SK-N-SH (cell line): Measurements from ENCODE around the gene NOL7. TPM values are rescaled to one million over a fixed set of nuclear protein-coding genes. Genes with fewer than 3 reads are reported as not detected.

Experiments
- CTCF ChIA-PET: fragments of 300-600, 350-600 bp; formaldehyde crosslinking; extraction: SDS; loops from one replicate; lab custom pipeline; 2021; lab: Yijun Ruan, JAX
- POLR2A ChIA-PET: fragments of 350-600 bp; sonication (Branson Sonifier 250); formaldehyde crosslinking; extraction: SDS; loops from one replicate; lab custom pipeline; 2020; ENCODE audit warnings: antibody characterized with exemption, inconsistent platforms; lab: Yijun Ruan, JAX
- DNase-seq: peaks from one replicate; pipeline ENCODE4 v3.0.0; 2012
- H2AFZ ChIP-seq: fragments of 200-600 bp; sonication (generic); 2 replicates; pipeline ENCODE4 v1.8.1; 2016; ENCODE audit warnings: antibody characterized with exemption, mild to moderate bottlenecking, low read depth
- H3F3A ChIP-seq: fragments of 200-600 bp; sonication (generic); replicated peaks from 2 replicates; pipeline ENCODE3; 2016; ENCODE audit warnings: antibody characterized with exemption, mild to moderate bottlenecking; ENCODE audit not compliant: insufficient read depth
- H3K27ac ChIP-seq, 2 experiments: fragments of 200-500 bp in 1 of 2; fragments of 200-600 bp in 1 of 2; sonication (Bioruptor generic) in 1 of 2; sonication (generic), shearing (Covaris generic) in 1 of 2; 2 replicates each; pipeline versions ENCODE4 v1.5.1 to v1.6.1; 2014 to 2016; ENCODE audit warnings: low read depth in 2 of 2, inconsistent platforms in 1 of 2, low read length in 1 of 2, mild to moderate bottlenecking in 1 of 2, mixed read lengths in 1 of 2
- H3K27me3 ChIP-seq: fragments of 200-600 bp; sonication (generic), shearing (Covaris generic); 2 replicates; pipeline ENCODE4 v1.6.1; 2016; ENCODE audit warnings: mixed run types; ENCODE audit not compliant: insufficient read depth
- H3K36me3 ChIP-seq, 2 experiments: fragments of 200-500 bp in 1 of 2; fragments of 200-600 bp in 1 of 2; sonication (Bioruptor generic) in 1 of 2; sonication (generic) in 1 of 2; replicated peaks in 1 of 2; 2 replicates each; pipeline versions ENCODE3 to v1.5.1; 2014 to 2016; ENCODE audit warnings: low read length in 1 of 2, mild to moderate bottlenecking in 1 of 2; ENCODE audit not compliant: insufficient read depth in 2 of 2, control insufficient read depth in 1 of 2
- H3K4me1 ChIP-seq, 2 experiments: fragments of 200-500 bp in 1 of 2; fragments of 200-600 bp in 1 of 2; sonication (Bioruptor generic) in 1 of 2; sonication (generic), shearing (Covaris generic) in 1 of 2; 2 replicates each; pipeline versions ENCODE4 v1.5.1 to v1.6.1; 2014 to 2016; ENCODE audit warnings: low read depth in 1 of 2, low read length in 1 of 2, mixed run types in 1 of 2; ENCODE audit not compliant: insufficient read depth in 2 of 2, control insufficient read depth in 1 of 2
- H3K4me2 ChIP-seq: fragments of 200-600 bp; sonication (generic), shearing (Covaris generic); 2 replicates; pipeline ENCODE4 v1.6.1; 2017; ENCODE audit warnings: mixed run types
- H3K4me3 ChIP-seq, 2 experiments: fragments of 200-500 bp in 1 of 2; fragments of 200-600 bp in 1 of 2; sonication (Bioruptor generic) in 1 of 2; sonication (generic), shearing (Covaris generic) in 1 of 2; 2 replicates each; pipeline versions ENCODE4 v1.5.1 to v1.8.1; 2014 to 2016; ENCODE audit warnings: low read depth in 2 of 2, inconsistent platforms in 1 of 2, low read length in 1 of 2, mild to moderate bottlenecking in 1 of 2, mixed read lengths in 1 of 2, moderate library complexity in 1 of 2
- H3K79me2 ChIP-seq: fragments of 200-600 bp; sonication (generic); 2 replicates; pipeline ENCODE4 v1.8.1; 2017; ENCODE audit warnings: mild to moderate bottlenecking; ENCODE audit not compliant: insufficient read depth
- H3K9ac ChIP-seq: fragments of 200-600 bp; sonication (generic); 2 replicates; pipeline ENCODE4 v1.6.1; 2017; ENCODE audit warnings: mixed run types
- H3K9me2 ChIP-seq: fragments of 200-600 bp; sonication (generic); 2 replicates; pipeline ENCODE4 v1.6.1; 2017; ENCODE audit warnings: mixed run types
- H3K9me3 ChIP-seq: fragments of 200-600 bp; sonication (generic); 2 replicates; pipeline ENCODE4 v1.6.1; 2017; ENCODE audit warnings: mixed run types, mild to moderate bottlenecking, moderate library complexity
- H4K20me1 ChIP-seq: fragments of 200-600 bp; sonication (generic); 2 replicates; pipeline ENCODE4 v1.6.1; 2017; ENCODE audit warnings: mild to moderate bottlenecking, mixed run types; ENCODE audit not compliant: insufficient read depth
- CTCF ChIP-seq: fragments of 200-600 bp; sonication (generic); IDR thresholded peaks from 2 replicates; pipeline ENCODE4 v1.6.1; 2017; ENCODE audit warnings: antibody characterized with exemption, mild to moderate bottlenecking, moderate library complexity
- EP300 ChIP-seq, 2 experiments: IDR thresholded peaks; 2 replicates each; pipeline versions ENCODE4 v1.4.0 to v1.6.1; 2012; ENCODE audit warnings: borderline replicate concordance in 1 of 2, low read depth in 1 of 2, low read length in 1 of 2
- EZH2phosphoT487 ChIP-seq: fragments of 200-600 bp; sonication (generic); IDR thresholded peaks from 2 replicates; pipeline ENCODE4 v1.6.1; 2017; ENCODE audit warnings: low read depth, mixed run types, mild to moderate bottlenecking, antibody characterized with exemption, moderate library complexity, borderline replicate concordance
- FOXM1 ChIP-seq: IDR thresholded peaks from 2 replicates; pipeline ENCODE4 v1.4.0; 2012; ENCODE audit warnings: low read depth, mild to moderate bottlenecking
- MAX ChIP-seq: IDR thresholded peaks from 2 replicates; pipeline ENCODE4 v1.4.0; 2012; ENCODE audit warnings: low read depth
- MEF2A ChIP-seq: IDR thresholded peaks from 2 replicates; pipeline ENCODE4 v1.4.0; 2012; ENCODE audit warnings: low read depth, borderline replicate concordance
- NRF1 ChIP-seq: IDR thresholded peaks from 2 replicates; pipeline ENCODE4 v1.6.1; 2012; ENCODE audit warnings: low read depth, mild to moderate bottlenecking, low read length
- REST ChIP-seq: IDR thresholded peaks from 2 replicates; pipeline ENCODE4 v1.6.1; 2012; ENCODE audit warnings: mild to moderate bottlenecking, low read depth, low read length, moderate library complexity
- RXRA ChIP-seq: IDR thresholded peaks from 2 replicates; pipeline ENCODE4 v1.4.0; 2012; ENCODE audit warnings: low read depth, mild to moderate bottlenecking, borderline replicate concordance
- SIN3A ChIP-seq: IDR thresholded peaks from 2 replicates; pipeline ENCODE4 v1.6.1; 2012; ENCODE audit warnings: low read depth, mild to moderate bottlenecking, low read length, moderate library complexity, borderline replicate concordance
- SMC3 ChIP-seq: IDR thresholded peaks from 2 replicates; pipeline ENCODE4 v1.6.1; 2012; ENCODE audit warnings: low read depth, low read length, improper control_type of control experiment
- TAF1 ChIP-seq: IDR thresholded peaks from 2 replicates; pipeline ENCODE4 v1.6.1; 2012; ENCODE audit warnings: low read depth, mild to moderate bottlenecking, low read length, moderate library complexity, borderline replicate concordance
- TCF12 ChIP-seq: IDR thresholded peaks from 2 replicates; pipeline ENCODE4 v1.4.0; 2012
- USF1 ChIP-seq: IDR thresholded peaks from 2 replicates; pipeline ENCODE4 v1.4.0; 2012; ENCODE audit warnings: low read depth, borderline replicate concordance
- USF2 ChIP-seq: fragments of 150-350 bp; IDR thresholded peaks from 2 replicates; pipeline ENCODE4 v1.6.1; 2017; ENCODE audit warnings: antibody characterized with exemption, low read length, low read depth, borderline replicate concordance
- YY1 ChIP-seq: IDR thresholded peaks from 2 replicates; pipeline ENCODE4 v1.4.0; 2012; ENCODE audit warnings: low read depth, mild to moderate bottlenecking
- ZBTB33 ChIP-seq: IDR thresholded peaks from 2 replicates; pipeline ENCODE4 v1.4.0; 2012; ENCODE audit warnings: low read depth, borderline replicate concordance
- WGBS: methylation state at CpG from one replicate; pipeline ENCODE4 v1.1.6; 2017; ENCODE audit warnings: low lambda C conversion rate; 5-methylcytosine and 5-hydroxymethylcytosine counted together
- polyA plus RNA-seq, 3 experiments: library from polyadenylated mRNA; depleted of rRNA; stranded (reverse); fragments of >200 nt; gene quantifications; 2 replicates each; pipeline ENCODE4 v1.2.3, GENCODE V29; 2012

The NOL7 gene
- polyA plus RNA-seq, 1 of the 3 experiments (the other 2 are of a cell fraction), result 103 TPM

GRCh38 chr6:13641315-13641714 lies 26.2 kb downstream of the NOL7 start:
- POLR2A ChIA-PET, result no interaction called here
- CTCF ChIA-PET, result interaction anchor here (0.6 to 1.5 kb wide), 2 partner anchors 18 to 26 kb away, joined by 3 to 8 read pairs; partner anchors contain the start of gene NOL7
- H3K36me3 ChIP-seq, result peaks cover 62 to 82% of the 10 kb centered on the region in 2 experiments
- 0 out of 2 replicates have a peak, but pooled peaks cover 3% of the 10 kb centered on the region for H3K79me2 ChIP-seq
- H3K9me3 ChIP-seq, result no peaks in the 10 kb centered on the region
- H3K9ac ChIP-seq, result no peak overlapping the region
- H2AFZ ChIP-seq, result no peak overlapping the region
- TF ChIP-seq TAF1 (no peak), REST (no peak), YY1 (no peak)
- no peak overlapping the region for H3K4me3 ChIP-seq
- no peaks in the 10 kb centered on the region; the same call in 1 of the 2 replicates for H3K9me2 ChIP-seq
- 53% methylated on average over 5 of the region's 5 CpGs for WGBS
- no peak overlapping the region for H3K4me2 ChIP-seq
- no peaks in the 10 kb centered on the region for H4K20me1 ChIP-seq
- no peaks in the 10 kb centered on the region; a peak in 1 of 4 replicates for H3K4me1 ChIP-seq
- H3K27me3 ChIP-seq, result no peaks in the 10 kb centered on the region
- peak overlapping the region in 1 of 2 experiments; percentile 26; a peak in 1 of 4 replicates for H3K27ac ChIP-seq
- H3F3A ChIP-seq, result peaks cover 4% of the 10 kb centered on the region
- no peak for DNase-seq

GRCh38 chr6:13643125-13643524 lies 28.0 kb downstream of the NOL7 start:
- Histone ChIP-seq H3K9me3 (no peaks in the 10 kb centered on the region), H3K4me3 (no peak overlapping the region), H3K27me3 (no peaks in the 10 kb centered on the region), H3F3A (peaks cover 4% of the 10 kb centered on the region), H3K4me1 (no peaks in the 10 kb centered on the region; a peak in 2 of 4 replicates), H3K9ac (no peak overlapping the region), H2AFZ (no peak overlapping the region), H3K27ac (no peak overlapping the region), H3K36me3 (peaks cover 47 to 69% of the 10 kb centered on the region in 2 experiments), H3K79me2 (peaks cover 15% of the 10 kb centered on the region; the same call in 1 of the 2 replicates), H3K4me2 (no peak overlapping the region), H4K20me1 (no peaks in the 10 kb centered on the region), H3K9me2 (no peaks in the 10 kb centered on the region; the same call in 1 of the 2 replicates)
- POLR2A ChIA-PET, result no interaction called here
- CTCF ChIA-PET, result interaction anchor here (1.3 to 2.7 kb wide), 2 partner anchors 18 to 28 kb away, joined by 4 to 11 read pairs; partner anchors contain the start of gene NOL7
- DNase-seq, result no peak
- no peak for TF ChIP-seq EZH2phosphoT487
- no peak for TF ChIP-seq NRF1
- no peak for TF ChIP-seq USF1
- TF ChIP-seq TCF12, result no peak
- TF ChIP-seq EP300 (IDR thresholded peaks at IDR 0.05; ENCODE audit: borderline replicate concordance in 1 of 2, low read depth in 1 of 2, low read length in 1 of 2), result no peak
- no peak for TF ChIP-seq USF2
- TF ChIP-seq MEF2A, result no peak
- TF ChIP-seq MAX, result no peak
- TF ChIP-seq TAF1, result no peak
- TF ChIP-seq FOXM1, result no peak
- no peak for TF ChIP-seq CTCF
- TF ChIP-seq SIN3A, result no peak
- no peak for TF ChIP-seq RXRA
- no peak for TF ChIP-seq ZBTB33
- no peak for TF ChIP-seq SMC3
- 81% methylated on average over 3 of the region's 3 CpGs for WGBS
